Left cardiac atrium (tissue), 4 donors: ENCODE data around the gene ZNF710. TPM values are rescaled to one million over a fixed set of nuclear protein-coding genes. Genes with fewer than 3 reads are reported as not detected.
A peak's percentile ranks its signal among the peaks of the same experiment; 100 is the strongest.

ENCODE experiments used
- ATAC-seq, 2 donors: fragments of 200-7000 bp; cut with Tn5 transposase; one replicate each; pipeline ENCODE4 v1.9.1; 2020; ENCODE audit warnings: mild to moderate bottlenecking in 2 of 2, moderate library complexity in 2 of 2
- DNase-seq: peaks from one replicate; pipeline ENCODE4 v3.0.0-alpha.2; 2020
- intact Hi-C, 2 donors: fragments of 100-400 bp; cut with DNase I; formaldehyde crosslinking; loops; one replicate each; pipeline versions ENCODE4 v1.14.1 to v1.15.1; 2022 to 2023
- total RNA-seq, 2 donors: library from RNA; stranded (reverse); fragmentation: NEBNext Ultra II Directional; extraction: Animal tissue kit (Norgen Biotek cat#: 25700); gene quantifications; one replicate each; pipeline ENCODE4 v1.2.1, GENCODE V29; 2021
- donor health status: DM: no; HTN: yes; CAD: no.
- donor health status: DM: no; HTN: yes; CAD: no; lungs with severe emphysema.
- donor health status: DM: yes; HTN: yes; CAD: no.
- donor health status: Dilated cardiomyopathy.

ZNF710 gene
- total RNA-seq, 2 donors from 2014 or later: 6.7 to 7.0 TPM

GRCh38 chr15:90083954-90084607 lies 83.0 kb downstream of the ZNF710 start:
- intact Hi-C loops: loop anchor here in 1 of 2 donors (10.0 kb wide), 1 partner anchor 179 kb away; no protein-coding TSS in a partner anchor
- ATAC-seq (no peak), DNase-seq (no peak)

GRCh38 chr15:90084876-90085423 lies 83.8 kb downstream of the ZNF710 start:
- DNase-seq: no peak

GRCh38 chr15:90085565-90085964 lies 84.4 kb downstream of the ZNF710 start:
- DNase-seq (no peak), ATAC-seq (no peak)
- intact Hi-C loops: loop anchor here in 1 of 2 donors (10.0 kb wide), 1 partner anchor 181 kb away; no protein-coding TSS in a partner anchor

More at GRCh38 chr15:90084876-90085423, 83.8 kb downstream of the ZNF710 start:
- intact Hi-C loops: loop anchor here in 1 of 2 donors (10.0 kb wide), 1 partner anchor 180 kb away; no protein-coding TSS in a partner anchor
- ATAC-seq: no peak

- ATAC-seq: peak in 1 of 2 donors; percentile 23
- DNase-seq: no peak
- intact Hi-C loops: loop anchor here in 1 of 2 donors (10.0 kb wide), 1 partner anchor 182 kb away; no protein-coding TSS in a partner anchor
These were observed 85.7 kb downstream of the ZNF710 start for GRCh38 chr15:90086868-90087268.

GRCh38 chr15:90087454-90088154 lies 86.5 kb downstream of the ZNF710 start:
- DNase-seq (no peak), ATAC-seq (peak; percentile 13 to 48)

GRCh38 chr15:90090226-90090848 lies 89.2 kb downstream of the ZNF710 start:
- intact Hi-C loops: no loop called here
- DNase-seq (no peak), ATAC-seq (no peak)

More at GRCh38 chr15:90087454-90088154, 86.5 kb downstream of the ZNF710 start:
- intact Hi-C loops: loop anchor here in 1 of 2 donors (10.0 kb wide), 1 partner anchor 183 kb away; no protein-coding TSS in a partner anchor

GRCh38 chr15:90091156-90091931 lies 90.2 kb downstream of the ZNF710 start:
- DNase-seq: no peak
- ATAC-seq: no peak
- intact Hi-C loops: no loop called here

- no peak for ATAC-seq
- intact Hi-C loops: no loop called here
- DNase-seq: no peak
These were observed 94.4 kb downstream of the ZNF710 start for GRCh38 chr15:90095521-90095959.

- ATAC-seq (no peak), DNase-seq (no peak)
- intact Hi-C loops: no loop called here
These were observed 96.4 kb downstream of the ZNF710 start for GRCh38 chr15:90097475-90097874.

- ATAC-seq (no peak), DNase-seq (no peak)
- intact Hi-C loops: no loop called here
These were observed 98.1 kb downstream of the ZNF710 start for GRCh38 chr15:90099072-90099867.

- intact Hi-C loops: no loop called here
- DNase-seq (peak; percentile 58), ATAC-seq (no peak)
These were observed 99.0 kb downstream of the ZNF710 start for GRCh38 chr15:90099868-90100831.

GRCh38 chr15:90101130-90101968 lies 100.2 kb downstream of the ZNF710 start:
- intact Hi-C loops: no loop called here
- peak; percentile 30 to 43 for ATAC-seq
- peak; percentile 66 for DNase-seq

- peak; percentile 93 for ATAC-seq
- peak; percentile 84 for DNase-seq
- intact Hi-C loops: no loop called here
These were observed 101.1 kb downstream of the ZNF710 start, which contains the start of gene IDH2 for GRCh38 chr15:90101969-90102890. IDH2 (minus strand) TSS chr15:90102468; CDS start chr15:90102390, 78 bp downstream.

GRCh38 chr15:90103701-90104329 lies 102.7 kb downstream of the ZNF710 start:
- ATAC-seq: no peak
- intact Hi-C loops: no loop called here
- DNase-seq: no peak
